Epidermal melanocyte (primary cell): ENCODE data around the gene DNLZ.
"Not testable (repeated sequence)": the region's sequence is repeated elsewhere in the genome, so short reads cannot be mapped to it uniquely, and the experiment has no call there.

ENCODE experiments used
- DNase-seq: peaks from one replicate; pipeline ENCODE4 v3.0.0; 2011; ENCODE audit warnings: low spot score; ENCODE audit not compliant: insufficient read length

DNLZ gene

GRCh38 chr9:136361047-136361753 lies 2.3 kb downstream of the DNLZ start:
- DNase-seq, result no peak

- no peak for DNase-seq
Observed at GRCh38 chr9:136359774-136360718, 3.5 kb downstream of the DNLZ start.

GRCh38 chr9:136358888-136359287 lies 4.7 kb downstream of the DNLZ start:
- no peak for DNase-seq

- DNase-seq, result no peak
Observed at GRCh38 chr9:136358016-136358415, 5.5 kb downstream of the DNLZ start.

GRCh38 chr9:136357202-136357725 lies 6.3 kb downstream of the DNLZ start:
- no peak for DNase-seq

- no peak for DNase-seq
Observed at GRCh38 chr9:136355616-136356557, 7.7 kb downstream of the DNLZ start.

- DNase-seq, result no peak
Observed at GRCh38 chr9:136354592-136355085, 8.9 kb downstream of the DNLZ start.

GRCh38 chr9:136353757-136354488 lies 9.6 kb downstream of the DNLZ start:
- DNase-seq, result no peak

- DNase-seq, result no peak
Observed at GRCh38 chr9:136353088-136353487, 10.5 kb downstream of the DNLZ start.

GRCh38 chr9:136352682-136353081 lies 10.9 kb downstream of the DNLZ start:
- no peak for DNase-seq

- not testable (repeated sequence) for DNase-seq
Observed at GRCh38 chr9:136351868-136352267, 11.7 kb downstream of the DNLZ start.

- DNase-seq, result no peak
Observed at GRCh38 chr9:136351252-136351800, 12.2 kb downstream of the DNLZ start.

GRCh38 chr9:136349546-136349945 lies 14.0 kb downstream of the DNLZ start:
- DNase-seq, result no peak

- no peak for DNase-seq
Observed at GRCh38 chr9:136348691-136349090, 14.9 kb downstream of the DNLZ start.

GRCh38 chr9:136347472-136348256 lies 15.9 kb downstream of the DNLZ start:
- DNase-seq, result no peak

- no peak for DNase-seq
Observed at GRCh38 chr9:136346927-136347465, 16.5 kb downstream of the DNLZ start.

- no peak for DNase-seq
Observed at GRCh38 chr9:136346157-136346481, 17.4 kb downstream of the DNLZ start.

GRCh38 chr9:136345281-136346156 lies 18.0 kb downstream of the DNLZ start:
- DNase-seq, result peak; percentile 55
